HG03196 (cell line): ENCODE measurements around the gene HSD11B2.

Experiments used
- ATAC-seq: cut with Tn5 transposase; IDR thresholded peaks from one replicate; pipeline ENCODE4 v1.9.1; 2021; ENCODE audit not compliant: unreplicated experiment

HSD11B2 gene

GRCh38 chr16:67396159-67397035, 34.5 kb upstream of the HSD11B2 start:
- no peak for ATAC-seq

DNA sequence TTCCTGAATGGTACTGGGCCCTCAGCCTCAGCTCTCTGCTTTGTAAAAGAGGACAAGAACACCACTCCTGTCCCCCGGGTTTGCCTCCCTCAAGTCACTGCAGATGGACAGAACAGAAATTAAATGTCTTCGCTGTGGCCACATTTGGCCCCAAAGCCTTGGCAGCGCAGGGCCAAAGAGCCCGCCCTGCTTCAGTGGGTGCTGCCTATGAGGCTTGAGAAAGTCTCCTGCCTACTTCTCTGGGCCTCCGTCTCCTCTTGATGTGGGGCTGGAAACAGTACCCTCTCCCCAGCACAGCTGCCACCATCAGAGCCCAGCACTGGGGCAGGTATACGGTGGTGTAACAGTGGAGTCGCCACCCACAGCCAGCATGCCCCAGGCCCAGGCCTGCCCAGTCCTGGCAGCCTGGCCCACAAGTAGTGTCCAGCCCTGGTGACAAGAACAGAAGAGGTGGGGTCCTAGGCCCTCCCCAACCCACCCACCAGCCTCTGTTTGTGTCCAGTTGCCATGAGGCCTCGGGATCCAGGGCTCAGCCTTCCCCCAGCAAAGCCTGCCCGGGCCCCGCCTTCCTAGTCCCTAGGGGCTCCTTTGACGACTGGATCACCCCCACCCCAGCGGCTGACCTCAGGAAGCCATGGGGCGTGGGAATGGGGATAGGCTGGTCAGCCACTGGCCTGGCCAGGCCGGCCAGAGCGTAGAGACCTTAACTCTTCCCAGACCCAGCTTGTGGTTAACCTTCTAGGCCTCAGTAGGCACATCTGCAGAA, 33.7 kb upstream of the HSD11B2 start:
- no peak for ATAC-seq

DNA sequence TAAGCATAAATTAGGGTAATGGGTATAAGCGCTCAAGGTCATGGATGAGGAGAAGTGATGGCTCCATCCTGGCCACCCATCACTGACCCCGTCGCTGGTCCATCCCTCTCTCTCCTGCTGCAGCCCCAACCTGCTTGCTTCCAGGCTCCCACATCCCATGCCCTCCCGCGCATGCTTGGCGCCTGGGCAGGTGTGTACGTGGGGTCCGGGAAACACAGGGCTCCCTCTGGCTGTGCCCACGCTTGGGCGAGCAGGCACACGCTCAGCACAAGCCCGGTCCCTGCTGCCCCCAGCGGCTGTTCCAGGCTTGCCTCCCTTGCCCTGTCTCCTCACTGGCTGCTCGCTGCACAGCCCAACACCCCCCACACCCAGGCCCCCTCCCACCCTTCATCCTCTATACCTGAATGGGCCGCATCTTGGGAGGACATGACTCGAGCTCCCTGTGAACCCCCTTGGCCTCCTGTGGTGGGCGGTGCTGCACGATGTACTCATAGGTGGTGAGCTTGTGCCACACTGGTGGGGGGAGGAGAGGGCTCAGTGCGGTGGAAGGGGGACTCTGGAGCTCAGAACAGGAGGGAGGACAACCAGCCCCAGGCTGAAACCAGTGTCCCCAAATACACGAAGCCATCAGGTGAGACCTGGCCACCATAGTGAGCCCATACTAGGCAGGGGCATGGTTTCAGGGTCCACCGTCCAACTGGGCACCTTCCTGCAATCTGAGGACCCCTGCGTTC, 32.9 kb upstream of the HSD11B2 start:
- ATAC-seq, result no peak

DNA sequence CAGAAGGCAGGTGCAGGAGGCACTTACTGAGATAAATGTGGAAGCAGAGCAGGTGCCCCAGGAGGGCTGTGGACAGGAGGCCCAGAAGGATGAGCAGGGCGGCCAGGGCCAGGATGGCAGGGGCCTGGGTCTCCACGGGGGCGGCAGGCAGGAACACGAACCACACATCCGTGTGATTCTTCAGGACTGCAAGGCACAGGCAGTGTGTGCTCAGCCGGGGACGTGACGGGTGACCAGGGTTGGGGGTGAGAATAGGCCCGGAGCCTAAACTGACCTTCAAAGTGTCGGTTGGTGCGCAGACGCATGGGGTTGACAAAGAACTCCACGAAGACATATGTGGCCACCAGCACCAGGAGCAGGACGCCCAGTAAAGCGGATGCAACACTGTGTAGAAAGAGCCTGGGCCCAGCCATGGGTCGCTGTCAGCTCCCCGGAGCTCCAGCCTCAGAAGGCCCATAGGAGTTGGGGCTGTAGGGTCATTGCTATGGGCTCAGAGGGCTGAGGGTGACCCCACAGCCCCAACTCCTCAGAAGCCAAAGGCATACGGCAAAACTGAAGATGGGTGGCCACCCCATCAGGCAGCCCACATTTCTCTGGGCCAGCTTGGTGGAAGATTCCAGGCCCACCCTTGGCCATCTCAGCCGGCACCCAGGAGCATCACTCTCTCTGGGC, 32.2 kb upstream of the HSD11B2 start:
- ATAC-seq, result no peak

DNA sequence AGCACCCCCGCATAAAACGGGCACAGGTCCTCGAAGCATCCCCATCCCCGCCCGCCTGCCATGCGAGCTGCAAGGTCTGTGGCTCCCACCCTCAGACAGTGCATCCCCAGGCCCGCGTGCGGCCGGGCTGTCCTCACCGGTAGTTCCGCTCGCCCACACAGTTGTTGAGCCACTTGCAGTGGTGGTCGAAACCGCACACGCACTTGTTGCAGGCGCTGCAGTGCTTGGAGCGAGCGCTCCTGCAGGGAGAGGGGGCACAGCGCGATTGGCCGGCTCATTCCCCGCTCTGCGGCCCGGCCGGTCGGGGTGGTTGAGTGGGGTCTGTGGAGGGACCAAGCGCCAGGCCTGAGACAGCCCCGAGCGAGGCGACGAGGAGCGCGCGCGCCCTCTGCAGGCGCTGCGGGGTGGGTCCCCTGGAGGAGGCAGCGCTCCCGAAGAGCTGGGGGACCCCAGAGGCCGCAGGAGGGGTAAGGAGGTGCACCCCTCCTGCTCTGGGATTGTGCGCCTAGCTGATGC, 31.6 kb upstream of the HSD11B2 start:
- ATAC-seq, result no peak

DNA sequence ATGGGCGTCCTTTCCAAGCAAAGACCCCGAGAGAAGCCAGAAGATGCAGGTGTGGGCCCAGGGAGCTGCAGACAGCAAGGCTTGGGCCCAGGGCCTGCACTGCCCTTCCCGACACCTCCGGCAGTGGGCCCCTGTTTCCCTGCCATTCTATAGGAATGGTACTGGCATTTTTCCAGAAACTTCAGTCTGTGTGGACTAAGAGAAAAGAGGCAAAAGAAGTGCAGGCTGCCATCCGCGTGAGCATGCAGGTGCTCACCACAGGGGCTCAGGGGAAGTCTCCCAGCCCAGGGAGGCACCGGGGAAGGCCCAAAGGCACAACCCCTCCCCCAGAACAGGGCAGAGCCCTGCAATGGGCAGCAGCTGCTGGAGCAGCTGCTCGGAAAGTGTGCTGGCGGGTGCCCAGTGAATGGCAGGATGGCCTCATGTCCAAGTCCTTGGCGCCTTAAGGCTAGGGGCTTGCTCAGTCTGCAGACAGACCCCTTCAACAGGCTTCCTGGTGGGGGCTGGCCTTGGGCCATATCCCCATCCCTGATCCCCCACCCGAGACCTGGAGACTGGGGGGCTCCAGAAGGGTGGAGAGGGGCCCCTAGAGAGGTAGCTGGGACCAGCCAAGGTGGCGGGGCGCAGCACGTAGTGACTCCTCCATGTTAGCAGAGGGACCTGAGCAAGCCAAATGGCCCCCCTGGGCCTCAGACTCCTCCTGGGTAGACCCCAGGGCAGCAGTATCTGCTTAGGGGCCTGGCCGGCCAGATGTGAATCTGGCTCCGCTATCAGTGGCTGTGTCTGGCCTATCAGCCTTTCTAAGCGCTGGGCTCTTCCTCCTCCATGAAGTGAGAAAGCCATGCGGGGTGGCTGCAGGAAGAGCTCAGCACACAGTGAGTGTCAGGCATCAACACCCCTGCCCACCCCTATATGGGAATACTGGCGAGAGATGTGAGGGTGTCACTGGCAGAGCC, 30.9 kb upstream of the HSD11B2 start:
- ATAC-seq, result no peak

- no peak for ATAC-seq
Measured at GRCh38 chr16:67400901-67401300, 30.0 kb upstream of the HSD11B2 start.

DNA sequence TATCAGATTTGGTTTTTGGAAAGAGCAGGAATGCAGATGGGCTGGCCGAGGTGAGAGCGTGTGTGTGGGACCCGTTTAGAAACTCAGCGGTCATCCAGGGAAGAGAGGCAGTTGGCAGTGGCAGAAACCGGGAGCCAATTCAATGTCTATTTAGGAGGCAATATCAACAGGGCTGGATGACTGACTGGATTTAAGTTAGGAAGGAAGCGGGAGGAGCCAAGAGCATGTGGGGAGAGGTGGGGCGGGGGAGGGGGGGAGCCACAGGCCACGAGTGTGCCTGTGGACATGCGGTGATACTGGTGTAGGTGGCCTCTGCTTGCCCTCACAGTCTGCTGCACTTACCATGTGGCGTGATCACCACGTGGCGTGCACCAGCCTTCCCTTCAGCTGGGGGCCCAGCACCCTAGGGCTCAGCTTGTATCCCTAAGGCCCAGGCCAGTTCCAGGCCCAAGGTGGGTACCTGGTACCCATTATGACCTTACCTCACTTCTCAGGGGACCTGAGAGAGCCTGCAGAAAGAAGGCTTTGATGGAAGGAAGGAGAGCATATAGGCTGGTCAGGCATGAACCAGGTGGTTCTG, 26.9 kb upstream of the HSD11B2 start:
- ATAC-seq, result no peak

GRCh38 chr16:67404740-67405226, 26.1 kb upstream of the HSD11B2 start:
- no peak for ATAC-seq

DNA sequence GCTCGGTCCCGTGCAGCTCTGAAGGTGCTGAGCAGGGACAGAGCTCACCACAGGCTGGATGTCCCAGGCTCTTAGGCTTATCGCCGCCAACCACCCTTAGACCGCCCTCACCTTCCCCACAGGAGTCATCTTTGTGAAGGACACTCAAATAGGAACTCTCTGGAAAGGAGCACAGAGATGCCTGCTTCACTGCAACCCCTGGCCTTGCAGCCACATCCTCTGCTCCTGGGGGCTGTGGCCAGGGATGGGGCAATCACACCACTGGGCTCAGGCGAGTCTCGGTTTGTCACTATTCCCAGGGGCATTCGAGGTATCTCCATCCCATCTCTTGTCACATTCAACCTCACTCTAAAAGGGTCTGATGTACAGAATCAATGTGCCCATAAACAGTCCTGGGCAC, 25.6 kb upstream of the HSD11B2 start:
- no peak for ATAC-seq

DNA sequence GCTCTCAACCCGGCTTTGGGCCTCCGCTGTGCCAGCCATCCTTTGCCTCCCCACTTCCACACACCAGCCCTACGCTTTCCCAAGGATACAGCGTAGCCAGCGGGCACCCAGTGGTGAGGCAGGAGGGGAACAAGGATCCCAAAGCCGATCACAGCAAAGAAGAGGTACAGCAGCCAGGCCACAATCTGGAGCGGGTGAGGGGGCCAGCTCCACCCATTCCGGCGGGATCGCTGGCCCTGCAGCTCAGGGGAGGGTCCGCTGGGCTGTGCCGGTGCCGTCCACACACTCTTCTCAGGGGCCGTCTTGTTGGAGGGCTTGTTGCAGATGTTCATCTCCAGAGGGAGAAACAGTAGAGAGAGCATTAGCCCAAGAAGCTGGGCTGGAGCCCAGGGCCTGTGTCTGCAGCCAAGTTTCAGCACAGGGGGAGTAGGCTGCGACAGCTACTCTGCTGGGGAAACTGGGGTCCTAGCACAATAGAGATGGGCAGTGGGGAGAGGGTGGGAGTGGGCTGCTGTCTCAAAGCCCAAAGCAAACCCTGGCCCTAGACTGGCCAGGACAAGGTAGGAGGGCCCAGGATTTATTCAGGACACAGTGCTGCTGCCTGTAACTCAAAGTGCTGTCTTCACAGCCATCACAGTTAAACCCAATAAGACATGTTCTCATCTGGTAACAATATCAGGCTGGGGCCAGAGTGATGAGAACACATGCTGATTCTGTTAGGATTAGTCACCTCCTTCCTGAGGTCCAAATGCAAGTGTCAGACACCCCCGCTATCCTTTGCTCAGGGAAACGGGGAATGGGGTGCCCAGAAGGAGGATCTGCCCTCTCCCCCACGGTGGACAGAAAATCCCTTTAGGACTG, 24.6 kb upstream of the HSD11B2 start:
- ATAC-seq, result no peak

DNA sequence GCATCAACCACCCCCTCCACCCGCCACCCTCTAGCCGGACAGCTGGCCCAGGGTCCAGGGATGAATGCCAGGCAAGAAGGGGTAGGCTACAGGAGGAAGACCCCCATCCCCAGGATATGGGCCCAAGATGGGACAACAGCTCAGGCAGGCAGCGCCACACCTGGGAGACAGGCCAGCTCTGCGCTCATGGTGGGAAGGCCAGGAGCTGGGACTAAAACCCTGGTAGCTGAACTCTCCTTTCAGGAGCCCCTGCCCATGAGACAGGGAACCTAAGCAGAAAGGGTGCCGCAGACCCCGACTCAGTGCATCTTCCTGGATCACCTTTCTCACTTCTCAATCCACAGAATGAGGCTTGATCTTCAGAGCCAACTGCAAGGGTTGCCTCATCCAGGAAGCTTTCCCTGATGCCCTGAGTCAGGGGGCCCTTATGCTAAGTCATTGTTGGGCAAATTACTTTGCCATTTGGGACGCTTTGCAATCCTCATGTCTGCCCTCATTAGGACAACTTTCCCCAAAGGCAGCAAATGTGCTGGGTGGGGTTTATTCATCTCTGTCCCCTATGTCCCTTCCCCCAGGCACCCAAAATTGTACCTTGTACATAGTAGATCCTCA, 23.6 kb upstream of the HSD11B2 start:
- ATAC-seq, result no peak

- ATAC-seq, result no peak
Measured at GRCh38 chr16:67407788-67408452, 23.0 kb upstream of the HSD11B2 start.

DNA sequence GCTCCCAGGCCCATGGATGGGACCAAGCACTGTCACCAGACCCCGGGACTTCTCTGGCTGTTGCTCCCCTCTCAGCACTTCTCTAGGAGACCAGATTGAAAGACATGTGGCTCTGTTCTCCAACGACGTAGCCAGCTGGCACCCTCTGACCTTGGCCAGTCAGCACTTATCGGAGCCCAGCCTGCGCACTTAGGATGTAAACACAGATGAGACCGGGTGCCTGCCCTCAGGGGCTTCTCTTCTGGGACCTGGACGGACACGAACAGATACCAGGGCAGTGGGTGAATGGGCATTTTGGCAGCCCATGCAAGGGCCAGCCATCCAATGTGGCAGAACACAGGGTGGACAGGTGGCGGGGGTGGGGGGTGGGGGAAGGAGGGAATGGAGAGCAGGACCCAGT, 21.3 kb upstream of the HSD11B2 start:
- ATAC-seq, result no peak

- no peak for ATAC-seq
Measured at GRCh38 chr16:67411339-67411738, 19.6 kb upstream of the HSD11B2 start.

DNA sequence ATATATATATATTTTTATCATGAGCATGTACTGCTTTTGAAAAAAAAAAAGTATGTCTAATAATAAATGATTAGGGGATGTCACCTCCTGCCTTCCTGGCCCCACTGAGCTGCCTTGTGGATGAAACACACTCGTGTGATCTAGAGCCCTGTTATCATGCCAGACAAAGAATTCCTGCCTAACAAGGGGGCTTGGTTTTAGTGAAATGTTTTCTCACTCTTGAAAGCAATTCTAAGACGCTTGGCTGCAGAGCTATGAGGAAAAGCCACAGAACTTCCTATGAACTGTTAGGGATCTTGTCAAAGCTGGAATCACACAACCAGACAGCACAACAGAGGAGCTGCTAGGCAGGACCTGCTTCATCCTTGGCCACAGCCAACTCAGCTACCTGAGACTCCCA, 18.6 kb upstream of the HSD11B2 start:
- no peak for ATAC-seq
